Measurements from ENCODE around the gene CNGB1. TPM values are rescaled to one million over a fixed set of nuclear protein-coding genes. Genes with fewer than 3 reads are reported as not detected.
"Not testable (repeated sequence)": the region's sequence is repeated elsewhere in the genome, so short reads cannot be mapped to it uniquely, and the experiment has no call there.

Gene CNGB1
- total and polyA plus RNA-seq, 8 donors: 0.03 to 0.43 (median 0.05) TPM; not detected in 3

DNA sequence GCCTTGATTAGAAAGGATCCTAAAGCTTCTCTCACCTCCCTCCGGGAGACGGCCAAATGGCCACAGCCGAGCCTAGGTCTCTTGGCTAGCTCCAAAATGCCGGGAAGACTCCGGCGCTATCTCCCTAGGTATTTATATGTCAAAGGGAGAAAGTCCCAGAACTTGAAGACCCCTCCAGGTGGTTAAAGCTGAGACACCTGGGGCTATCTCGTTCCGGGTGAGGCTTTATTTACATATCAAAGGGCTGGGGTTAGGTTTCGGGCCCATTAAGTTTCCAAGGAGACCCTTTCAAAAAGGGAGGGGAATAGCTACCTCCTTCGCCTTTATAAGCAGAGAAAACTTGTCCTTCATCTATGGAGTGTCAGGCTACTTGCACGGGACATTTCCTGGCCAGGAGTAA lies 97.7 kb downstream of the CNGB1 start:
- Histone ChIP-seq H3K9me3 (no peaks in the 10 kb centered on the region), H3K4me3 (no peak overlapping the region)

DNA sequence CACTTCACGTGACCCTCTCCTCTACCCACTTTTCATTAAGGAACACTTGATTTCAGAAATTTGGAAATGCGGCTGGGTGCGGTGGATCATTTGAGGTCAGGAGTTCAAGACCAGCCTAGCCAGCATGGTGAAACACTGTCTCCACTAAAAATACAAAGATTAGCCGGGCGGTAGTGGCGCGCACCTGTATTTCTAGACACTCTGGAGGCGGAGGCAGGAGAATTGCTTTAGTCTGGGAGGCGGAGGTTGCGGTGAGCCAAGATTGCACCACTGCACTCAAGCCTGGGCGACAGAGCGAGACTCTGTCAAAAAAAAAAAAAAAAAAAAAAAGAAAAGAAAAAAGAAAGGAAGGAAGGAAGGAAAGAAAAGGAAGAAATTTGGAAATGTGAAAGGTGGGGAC lies 98.2 kb downstream of the CNGB1 start:
- WGBS, 2 donors: 90 to 95% methylated on average over 12 of the region's 12 CpGs
- intact Hi-C loops (cut with DNase I); H3K27ac ChIP-seq; H3K36me3 ChIP-seq; H3K4me3 ChIP-seq; DNase-seq; H3K27me3 ChIP-seq; H3K9me3 ChIP-seq; FAIRE-seq; H3K4me1 ChIP-seq; ATAC-seq: not testable (repeated sequence)

More for the DNA sequence above, 97.7 kb downstream of the CNGB1 start:
- H3K27ac ChIP-seq: no peak overlapping the region
- no peak for FAIRE-seq
- ATAC-seq: no peak
- WGBS, 2 donors: 54 to 56% methylated on average over 11 of the region's 11 CpGs
- no peaks in the 10 kb centered on the region for H3K36me3 ChIP-seq
- no peaks in the 10 kb centered on the region for H3K27me3 ChIP-seq
- no peaks in the 10 kb centered on the region for H3K4me1 ChIP-seq
- TF ChIP-seq, protein P1, sequence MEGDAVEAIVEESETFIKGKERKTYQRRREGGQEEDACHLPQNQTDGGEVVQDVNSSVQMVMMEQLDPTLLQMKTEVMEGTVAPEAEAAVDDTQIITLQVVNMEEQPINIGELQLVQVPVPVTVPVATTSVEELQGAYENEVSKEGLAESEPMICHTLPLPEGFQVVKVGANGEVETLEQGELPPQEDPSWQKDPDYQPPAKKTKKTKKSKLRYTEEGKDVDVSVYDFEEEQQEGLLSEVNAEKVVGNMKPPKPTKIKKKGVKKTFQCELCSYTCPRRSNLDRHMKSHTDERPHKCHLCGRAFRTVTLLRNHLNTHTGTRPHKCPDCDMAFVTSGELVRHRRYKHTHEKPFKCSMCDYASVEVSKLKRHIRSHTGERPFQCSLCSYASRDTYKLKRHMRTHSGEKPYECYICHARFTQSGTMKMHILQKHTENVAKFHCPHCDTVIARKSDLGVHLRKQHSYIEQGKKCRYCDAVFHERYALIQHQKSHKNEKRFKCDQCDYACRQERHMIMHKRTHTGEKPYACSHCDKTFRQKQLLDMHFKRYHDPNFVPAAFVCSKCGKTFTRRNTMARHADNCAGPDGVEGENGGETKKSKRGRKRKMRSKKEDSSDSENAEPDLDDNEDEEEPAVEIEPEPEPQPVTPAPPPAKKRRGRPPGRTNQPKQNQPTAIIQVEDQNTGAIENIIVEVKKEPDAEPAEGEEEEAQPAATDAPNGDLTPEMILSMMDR (IDR thresholded peaks at IDR 0.05): no peak
- no peak for DNase-seq
- intact Hi-C loops (cut with DNase I): no loop called here

DNA sequence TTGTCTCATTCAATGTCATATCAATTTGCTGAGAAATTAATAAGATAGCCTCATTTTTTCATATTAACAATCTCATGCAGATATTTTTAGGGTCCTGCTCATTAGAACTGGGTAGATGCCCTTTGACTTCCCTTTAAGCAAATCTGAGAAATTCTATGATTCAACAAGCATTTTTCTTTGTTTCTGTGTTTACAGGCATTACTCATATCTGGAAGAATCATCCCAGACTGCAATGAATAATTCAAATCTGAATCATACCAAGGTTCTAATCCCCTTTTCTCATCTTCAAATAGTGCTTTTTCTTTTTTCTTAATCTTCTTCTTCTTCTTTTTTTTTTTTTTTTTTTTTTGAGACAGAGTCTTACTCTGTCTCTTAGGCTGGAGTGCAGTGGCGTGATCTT lies 99.5 kb downstream of the CNGB1 start:
- Histone ChIP-seq H3K4me3 (no peak overlapping the region), H3K27me3 (no peaks in the 10 kb centered on the region), H3K4me1 (no peaks in the 10 kb centered on the region), H3K9me3 (no peaks in the 10 kb centered on the region), H3K27ac (no peak overlapping the region), H3K36me3 (no peaks in the 10 kb centered on the region)
- 84 to 100% methylated on average over 1 of the region's 1 CpG for WGBS, 2 donors
- intact Hi-C loops (cut with DNase I): no loop called here
- no peak for ATAC-seq
- TF ChIP-seq, protein P1 (IDR thresholded peaks at IDR 0.05): no peak
- DNase-seq: no peak
- FAIRE-seq: no peak

DNA sequence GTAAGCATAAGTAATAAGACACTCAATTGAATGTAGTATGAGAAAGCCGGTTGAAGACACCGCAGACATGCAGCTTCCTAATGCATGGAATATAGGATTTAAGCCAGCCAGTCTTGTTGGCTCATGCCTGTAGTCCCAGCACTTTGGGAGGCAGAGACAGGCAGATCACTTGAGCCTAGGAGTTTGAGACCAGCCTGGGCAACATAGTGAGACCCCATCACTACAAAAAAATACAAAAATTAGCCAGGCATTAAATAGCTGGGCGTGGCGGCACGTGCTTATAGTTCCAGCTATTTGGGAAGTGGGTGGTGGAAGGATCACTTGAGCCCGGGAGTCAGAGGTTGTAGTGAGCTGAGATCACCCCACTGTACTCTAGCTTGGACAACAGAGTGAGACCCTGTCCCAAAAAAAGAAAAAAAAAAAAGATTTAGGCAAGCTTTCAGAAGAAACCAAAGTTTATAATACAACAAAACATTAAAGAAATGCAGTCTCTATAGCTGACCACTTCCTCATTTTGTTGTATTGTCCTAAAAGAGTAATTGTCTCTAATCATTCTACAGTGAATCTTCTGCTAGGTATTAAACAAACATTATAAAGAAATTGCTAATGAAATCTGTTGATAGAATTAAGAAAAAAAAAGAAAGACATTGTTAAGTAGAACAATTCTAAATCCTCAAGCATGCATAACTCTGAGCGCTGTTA lies 100.0 kb downstream of the CNGB1 start:
- intact Hi-C loops (cut with DNase I): no loop called here
- Histone ChIP-seq H3K4me1 (no peaks in the 10 kb centered on the region), H3K4me3 (no peak overlapping the region), H3K27me3 (no peaks in the 10 kb centered on the region), H3K36me3 (no peaks in the 10 kb centered on the region), H3K9me3 (no peaks in the 10 kb centered on the region), H3K27ac (no peak overlapping the region)
- ATAC-seq (no peak), FAIRE-seq (no peak), DNase-seq (no peak)
- TF ChIP-seq, protein P1 (IDR thresholded peaks at IDR 0.05): no peak
- 82 to 91% methylated on average over 7 of the region's 7 CpGs for WGBS, 2 donors

DNA sequence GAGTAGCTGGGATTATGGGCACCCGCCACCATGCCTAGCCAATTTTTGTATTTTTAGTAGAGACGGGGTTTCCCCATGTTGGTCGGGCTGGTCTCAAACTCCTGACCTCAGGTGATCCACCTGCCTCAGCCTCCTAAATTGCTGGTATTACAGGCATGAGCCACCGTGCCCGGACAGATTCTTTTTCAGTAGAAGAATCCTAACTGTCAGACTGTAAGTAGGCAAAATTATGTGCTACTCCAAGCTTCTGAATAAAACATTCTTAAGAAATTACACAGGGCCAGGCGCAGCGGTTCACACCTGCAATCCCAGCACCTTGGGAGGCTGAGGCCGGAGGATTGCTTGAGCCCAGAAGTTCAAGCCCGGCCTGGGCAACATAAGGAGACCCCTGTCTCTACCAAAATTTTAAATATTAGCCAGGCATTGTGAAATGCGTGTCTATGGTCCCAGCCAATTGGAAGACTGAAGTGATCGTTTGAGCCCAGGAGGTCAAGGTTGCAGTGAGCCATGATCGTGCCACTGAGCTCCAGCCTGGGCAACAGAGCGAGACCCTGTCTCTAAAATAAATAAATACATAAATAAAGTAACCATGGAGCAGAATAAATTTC lies 101.9 kb downstream of the CNGB1 start:
- intact Hi-C loops (cut with DNase I): loop anchor here in 1 of 3 donors (10.0 kb wide), 2 partner anchors 74 to 114 kb away; no protein-coding TSS in a partner anchor
- no peaks in the 10 kb centered on the region for H3K9me3 ChIP-seq
- TF ChIP-seq, protein P1 (IDR thresholded peaks at IDR 0.05): no peak
- ATAC-seq: no peak
- H3K4me1 ChIP-seq: no peaks in the 10 kb centered on the region
- 85 to 94% methylated on average over 13 of the region's 13 CpGs for WGBS, 2 donors
- H3K4me3 ChIP-seq: no peak overlapping the region
- H3K36me3 ChIP-seq: no peaks in the 10 kb centered on the region
- no peak for FAIRE-seq
- no peak for DNase-seq
- no peaks in the 10 kb centered on the region for H3K27me3 ChIP-seq
- no peak overlapping the region for H3K27ac ChIP-seq
